MM.1S (cell line): Measurements from ENCODE around the gene SNAPC4.

ENCODE experiments used
- CTCF ChIP-seq: fragments of 300-600 bp; sonication (generic); IDR thresholded peaks from 2 replicates; pipeline ENCODE4 v1.5.1; 2016; ENCODE audit warnings: antibody characterized with exemption, low read length, mixed read lengths
- EZH2 ChIP-seq: fragments of 300-600 bp; sonication (generic); optimal IDR thresholded peaks from 2 replicates; pipeline ENCODE3; 2017; ENCODE audit warnings: low read depth, mild to moderate bottlenecking, antibody characterized with exemption, low read length, mixed read lengths
- EZH2phosphoT487 ChIP-seq: fragments of 300-600 bp; sonication (generic); IDR thresholded peaks from 2 replicates; pipeline ENCODE4 v1.6.1; 2018; ENCODE audit warnings: antibody characterized with exemption, low read length

- TF ChIP-seq CTCF (no peak), EZH2phosphoT487 (no peak), EZH2 (no peak)
Observed at GRCh38 chr9:136422876-136423275, 22.9 kb upstream of the SNAPC4 start.
